ENCODE data around the gene TSBP1.

GRCh38 chr6:32393665-32394420 is 22.1 kb upstream of the TSBP1 start:
- no peak for TF ChIP-seq EZH2phosphoT487 (IDR thresholded peaks at IDR 0.05; ENCODE audit: borderline replicate concordance)
- TF ChIP-seq, protein P1, sequence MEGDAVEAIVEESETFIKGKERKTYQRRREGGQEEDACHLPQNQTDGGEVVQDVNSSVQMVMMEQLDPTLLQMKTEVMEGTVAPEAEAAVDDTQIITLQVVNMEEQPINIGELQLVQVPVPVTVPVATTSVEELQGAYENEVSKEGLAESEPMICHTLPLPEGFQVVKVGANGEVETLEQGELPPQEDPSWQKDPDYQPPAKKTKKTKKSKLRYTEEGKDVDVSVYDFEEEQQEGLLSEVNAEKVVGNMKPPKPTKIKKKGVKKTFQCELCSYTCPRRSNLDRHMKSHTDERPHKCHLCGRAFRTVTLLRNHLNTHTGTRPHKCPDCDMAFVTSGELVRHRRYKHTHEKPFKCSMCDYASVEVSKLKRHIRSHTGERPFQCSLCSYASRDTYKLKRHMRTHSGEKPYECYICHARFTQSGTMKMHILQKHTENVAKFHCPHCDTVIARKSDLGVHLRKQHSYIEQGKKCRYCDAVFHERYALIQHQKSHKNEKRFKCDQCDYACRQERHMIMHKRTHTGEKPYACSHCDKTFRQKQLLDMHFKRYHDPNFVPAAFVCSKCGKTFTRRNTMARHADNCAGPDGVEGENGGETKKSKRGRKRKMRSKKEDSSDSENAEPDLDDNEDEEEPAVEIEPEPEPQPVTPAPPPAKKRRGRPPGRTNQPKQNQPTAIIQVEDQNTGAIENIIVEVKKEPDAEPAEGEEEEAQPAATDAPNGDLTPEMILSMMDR (IDR thresholded peaks at IDR 0.05 in 2 of 3, conservative IDR thresholded peaks at IDR 0.05 in 1 of 3; ENCODE audit: borderline replicate concordance in 1 of 3, insufficient read depth in 1 of 3, low read depth in 2 of 3, low read length in 2 of 3): no peak

Data from HCT116 (cell line).